Smooth muscle cell of the brain vasculature (primary cell): ENCODE data around the gene TMEM9.

Source experiments
- DNase-seq: peaks from one replicate; pipeline ENCODE4 v3.0.0-alpha.2; 2012; ENCODE audit warnings: low read depth, low spot score

Gene TMEM9

DNA sequence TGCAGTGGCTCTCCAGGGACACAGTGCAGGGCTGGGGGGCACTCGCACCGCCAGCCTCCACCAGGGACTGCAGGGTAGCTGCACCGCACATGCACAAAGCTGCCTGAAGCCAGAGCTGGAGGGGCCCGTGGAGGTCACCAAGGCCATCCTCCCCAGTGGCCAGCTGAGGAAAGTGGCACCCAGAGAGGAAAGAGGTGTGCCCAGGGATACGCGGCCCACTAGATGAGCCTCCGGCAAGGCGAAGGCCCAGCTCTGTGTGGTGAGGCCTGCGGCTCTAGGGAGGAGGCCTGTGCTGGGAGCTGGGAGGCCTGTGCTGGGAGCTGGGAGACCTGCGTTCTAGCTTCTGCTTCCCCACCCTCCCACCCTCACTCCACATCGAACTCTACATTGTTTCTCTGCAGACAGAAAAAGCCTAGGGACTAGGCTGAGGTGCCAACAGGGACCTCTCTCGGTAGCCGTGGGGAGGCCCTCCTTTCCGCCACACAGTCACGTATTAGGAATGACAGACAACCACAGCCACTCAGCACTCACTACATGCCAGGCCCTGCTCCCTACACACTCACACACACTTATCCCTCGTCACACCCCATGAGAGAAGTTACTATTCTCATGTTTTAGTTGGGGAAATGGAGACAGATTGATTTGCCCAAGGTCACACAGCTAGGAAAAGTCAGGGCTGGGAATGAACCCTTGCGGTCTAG is 26.4 kb downstream of the TMEM9 start:
- no peak for DNase-seq

GRCh38 chr1:201126832-201127754 is 27.2 kb downstream of the TMEM9 start, which contains the start of gene ASCL5:
TSS of gene ASCL5 (minus strand) at chr1:201127184. CDS start at chr1:201115372, 11,812 bp downstream.
- DNase-seq, result no peak

DNA sequence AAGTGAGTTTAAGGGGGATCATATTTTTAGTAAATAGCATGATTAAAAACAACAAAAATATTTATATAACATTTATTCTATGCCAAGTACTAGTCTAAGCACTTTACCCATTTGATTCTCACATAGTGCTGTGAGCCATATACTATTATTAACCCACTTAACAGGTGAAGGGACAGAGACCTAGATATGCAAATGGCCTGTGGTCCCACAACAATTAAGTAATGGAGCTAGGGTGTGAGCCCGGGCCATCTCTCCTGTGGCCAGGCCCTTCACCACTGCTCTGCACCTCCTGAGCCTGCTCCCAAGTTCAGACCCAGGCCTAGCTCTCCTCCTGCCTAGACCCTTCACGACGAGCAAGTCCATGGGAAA is 27.8 kb downstream of the TMEM9 start:
- no peak for DNase-seq

DNA sequence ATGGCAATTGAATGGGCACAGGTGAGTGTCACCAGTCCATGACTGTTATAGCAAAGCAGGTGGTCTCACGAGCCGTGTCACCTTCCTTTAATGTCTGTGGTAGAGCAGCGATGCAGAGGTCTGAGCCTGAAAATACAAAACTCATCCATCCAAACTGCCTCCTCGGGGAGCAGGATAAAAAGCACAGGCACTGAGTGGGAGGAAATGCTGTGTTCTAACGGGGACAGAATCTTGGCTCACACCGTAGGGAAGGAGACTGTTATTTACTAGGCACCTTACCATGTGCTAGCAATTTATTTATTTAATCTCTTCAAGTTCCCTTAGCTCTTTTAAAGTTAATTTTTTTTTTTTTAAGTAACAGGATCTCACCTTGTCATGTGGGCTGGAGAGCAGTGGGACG is 28.5 kb downstream of the TMEM9 start:
- DNase-seq, result no peak

- no peak for DNase-seq
Measured at GRCh38 chr1:201125019-201125418, 29.3 kb downstream of the TMEM9 start.

- no peak for DNase-seq
Measured at GRCh38 chr1:201123866-201124265, 30.4 kb downstream of the TMEM9 start.

- no peak for DNase-seq
Measured at GRCh38 chr1:201122321-201122957, 31.8 kb downstream of the TMEM9 start.

DNA sequence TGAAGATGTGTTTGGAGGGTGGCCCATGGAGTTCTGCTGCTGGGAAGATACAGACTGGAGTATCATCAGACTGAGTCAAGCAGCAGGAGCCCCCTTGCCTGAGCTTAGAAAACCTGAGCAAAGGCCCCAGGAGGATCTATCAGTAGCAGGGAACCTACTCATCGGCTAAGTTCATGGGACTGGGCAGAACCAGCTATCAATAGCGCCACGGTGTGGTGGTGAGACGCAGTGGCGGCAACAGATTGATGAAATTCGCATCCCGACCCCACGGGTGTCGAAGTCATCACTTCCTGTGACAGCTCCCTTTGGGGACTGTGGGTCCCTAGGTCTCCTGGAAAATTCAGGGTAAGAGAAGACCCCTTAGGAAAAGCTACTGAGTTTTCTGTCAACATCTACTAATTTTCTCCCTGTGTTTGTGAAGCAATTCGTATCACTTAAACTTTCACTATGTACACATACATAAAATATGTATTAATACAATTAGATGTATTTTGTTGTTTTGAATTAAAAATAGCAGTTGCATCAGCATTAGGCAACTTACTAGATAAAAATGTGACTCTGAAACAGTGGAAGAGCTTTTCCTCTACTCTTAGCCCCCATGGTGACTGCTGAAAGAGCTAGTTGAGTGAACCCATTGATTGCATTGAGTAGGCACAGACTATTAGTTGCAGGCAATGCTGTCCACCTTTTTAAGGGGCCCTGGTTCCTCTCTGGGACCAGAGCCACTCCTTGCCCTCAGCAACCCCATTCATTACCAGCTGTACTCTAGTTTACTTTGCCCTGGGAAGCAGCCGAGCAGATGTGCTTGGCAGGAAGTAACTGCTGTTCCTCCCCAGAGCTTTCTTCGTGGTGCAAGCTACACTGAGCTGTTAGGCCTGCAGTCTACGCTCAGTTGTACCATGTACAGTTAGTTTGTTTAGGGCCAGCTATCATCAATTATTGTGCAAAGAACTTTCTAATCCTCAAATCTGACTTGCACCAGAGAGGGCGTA is 34.8 kb downstream of the TMEM9 start:
- no peak for DNase-seq

DNA sequence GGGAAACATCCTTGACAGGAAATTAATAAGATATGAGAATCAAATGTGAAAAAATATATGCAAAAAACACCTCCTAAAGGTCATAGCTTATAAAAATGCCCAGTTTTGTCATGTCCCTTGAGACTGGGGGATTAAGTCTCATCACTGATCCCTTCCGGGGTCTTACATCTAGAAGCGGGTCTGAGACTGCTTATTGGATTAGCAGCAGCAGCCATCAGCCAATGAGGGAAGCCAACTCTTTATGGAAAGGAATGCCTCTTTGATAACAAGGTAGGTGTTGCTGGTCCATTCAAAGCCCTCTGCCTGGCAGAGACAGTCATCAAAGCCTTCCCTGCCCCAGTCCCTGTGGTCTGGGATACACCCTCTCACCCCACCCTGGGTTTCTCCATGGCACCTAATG is 38.2 kb downstream of the TMEM9 start:
- DNase-seq, result no peak

DNA sequence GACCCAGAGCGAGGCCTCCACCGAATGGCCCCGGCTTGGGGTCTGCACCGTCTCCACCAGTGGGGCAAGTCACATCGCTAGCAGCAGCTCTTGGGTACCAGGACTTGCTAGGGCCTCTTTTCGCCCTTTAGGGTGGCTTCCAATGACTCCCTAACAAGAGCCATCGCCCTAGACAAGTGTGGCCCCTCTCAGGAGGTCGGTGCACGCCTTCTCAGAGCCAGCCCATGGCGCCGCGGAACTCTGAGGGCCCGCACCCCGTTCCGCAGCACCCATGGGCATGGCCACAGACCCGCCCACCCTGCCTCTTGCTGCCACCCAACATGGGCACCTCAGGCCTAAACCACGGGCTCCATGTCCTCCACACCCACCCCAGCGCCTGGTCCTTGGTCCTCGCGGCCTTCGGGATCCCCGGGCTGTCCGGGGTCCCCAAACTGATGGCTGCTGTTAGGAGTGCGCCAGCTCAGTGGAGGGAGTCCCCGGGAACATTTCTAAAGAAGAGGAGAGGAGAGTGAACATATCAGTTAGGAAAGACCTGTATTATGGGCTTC is 38.8 kb downstream of the TMEM9 start:
- DNase-seq, result no peak

- DNase-seq, result peak; percentile 66
Measured at GRCh38 chr1:201114245-201115131, 39.8 kb downstream of the TMEM9 start.

DNA sequence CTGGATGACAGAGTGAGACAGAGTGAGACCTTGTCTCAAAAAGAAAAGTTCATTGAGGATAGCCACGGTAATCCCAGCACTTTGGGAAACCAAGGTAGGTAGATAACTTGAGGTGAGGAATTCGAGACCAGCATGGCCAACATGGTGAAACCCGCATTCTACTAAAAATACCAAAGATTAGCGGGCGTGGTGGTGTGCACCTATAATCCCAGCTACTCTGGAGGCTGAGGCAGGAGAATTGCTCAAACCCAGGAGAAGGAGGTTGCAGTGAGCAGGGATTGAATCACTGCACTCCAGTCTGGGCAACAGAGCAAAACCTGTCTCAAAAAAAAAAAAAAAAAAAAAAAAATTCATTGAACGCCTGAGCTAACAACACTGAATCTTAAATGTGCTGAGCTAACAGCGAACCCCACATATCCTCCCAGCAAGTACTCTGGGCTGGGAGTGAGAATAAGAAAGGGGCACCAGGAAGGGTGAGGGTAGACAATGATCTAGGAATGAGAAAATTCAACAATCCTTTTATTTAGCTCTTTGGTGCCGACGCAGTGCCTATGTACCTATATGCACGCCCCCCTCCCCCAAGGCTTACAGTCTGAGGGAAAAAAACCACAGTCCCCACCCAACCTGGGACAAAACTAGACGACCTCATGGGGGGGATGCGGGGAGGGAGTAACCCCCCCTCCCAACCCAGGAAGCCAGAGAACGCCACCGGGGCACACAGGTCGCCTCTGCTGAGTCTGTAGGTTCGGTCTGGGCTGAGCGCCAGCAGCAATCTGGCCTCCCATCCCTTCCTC is 40.6 kb downstream of the TMEM9 start:
- DNase-seq, result no peak

- no peak for DNase-seq
Measured at GRCh38 chr1:201112926-201113325, 41.3 kb downstream of the TMEM9 start.

- no peak for DNase-seq
Measured at GRCh38 chr1:201112173-201112731, 42.0 kb downstream of the TMEM9 start, which contains the start of gene CACNA1S. TSS of gene CACNA1S (minus strand) at chr1:201112426. CDS start at chr1:201112339, 87 bp downstream.

GRCh38 chr1:201111672-201112071 is 42.6 kb downstream of the TMEM9 start:
- no peak for DNase-seq

DNA sequence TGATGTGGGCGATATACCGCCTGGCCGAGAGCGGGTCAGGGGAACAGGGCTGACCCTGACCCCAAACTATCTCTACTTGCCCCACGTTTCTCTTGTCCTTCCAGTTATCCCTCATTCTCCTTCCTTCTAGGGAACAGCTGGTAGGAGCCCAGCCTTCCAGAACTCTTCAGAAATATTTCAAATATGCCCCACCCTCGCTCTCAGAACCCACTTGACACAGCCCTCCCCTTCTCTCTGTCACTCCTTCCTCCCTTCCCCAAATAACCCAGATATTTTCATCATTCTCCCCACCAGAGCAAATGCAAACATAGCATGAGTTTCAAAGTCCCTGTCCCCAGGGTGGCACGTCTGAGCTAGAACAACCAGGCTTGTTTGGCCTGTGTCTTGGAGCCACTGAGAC is 43.1 kb downstream of the TMEM9 start:
- no peak for DNase-seq

DNA sequence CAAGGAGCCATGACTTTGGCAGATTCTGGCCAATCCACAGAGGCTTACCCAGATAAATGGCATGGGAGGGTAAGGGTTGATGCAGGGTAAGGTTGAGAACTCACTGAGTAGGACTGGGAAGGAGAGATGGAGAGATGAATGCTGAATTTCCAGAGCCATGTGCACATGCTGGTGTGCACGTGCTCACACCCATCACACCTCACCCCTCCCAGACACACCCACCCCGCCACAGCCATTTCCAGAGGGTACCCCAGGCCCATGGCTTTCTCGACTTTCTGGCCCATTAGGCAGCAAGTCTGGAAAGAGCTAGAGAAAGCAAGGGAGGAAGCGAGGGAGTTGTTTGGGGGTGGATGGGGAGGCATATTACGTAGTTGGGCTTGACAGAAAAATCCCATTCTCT is 43.7 kb downstream of the TMEM9 start:
- DNase-seq, result no peak

GRCh38 chr1:201110138-201110537 is 44.1 kb downstream of the TMEM9 start:
- no peak for DNase-seq

DNA sequence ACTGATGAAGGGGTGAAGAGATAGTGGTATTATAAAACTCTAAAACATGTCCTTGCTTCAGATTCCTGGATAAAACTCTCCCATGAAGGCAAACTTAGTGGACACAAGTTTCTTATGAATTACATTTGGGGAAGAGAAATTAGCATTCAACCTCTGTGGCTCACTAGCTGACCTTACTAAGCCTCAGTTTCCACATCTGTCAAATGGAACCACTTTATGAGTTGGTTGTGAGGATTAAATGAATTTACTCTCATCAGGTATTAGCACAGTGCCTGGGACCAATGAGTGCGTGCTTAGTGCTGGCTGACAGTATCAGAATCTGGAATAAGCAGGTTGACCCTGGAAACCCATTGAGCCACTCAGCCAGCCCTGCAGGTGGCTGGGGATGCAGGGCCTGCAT is 44.6 kb downstream of the TMEM9 start:
- DNase-seq, result no peak
